ENCODE data around the gene PPP1R2B.

PPP1R2B gene

DNA sequence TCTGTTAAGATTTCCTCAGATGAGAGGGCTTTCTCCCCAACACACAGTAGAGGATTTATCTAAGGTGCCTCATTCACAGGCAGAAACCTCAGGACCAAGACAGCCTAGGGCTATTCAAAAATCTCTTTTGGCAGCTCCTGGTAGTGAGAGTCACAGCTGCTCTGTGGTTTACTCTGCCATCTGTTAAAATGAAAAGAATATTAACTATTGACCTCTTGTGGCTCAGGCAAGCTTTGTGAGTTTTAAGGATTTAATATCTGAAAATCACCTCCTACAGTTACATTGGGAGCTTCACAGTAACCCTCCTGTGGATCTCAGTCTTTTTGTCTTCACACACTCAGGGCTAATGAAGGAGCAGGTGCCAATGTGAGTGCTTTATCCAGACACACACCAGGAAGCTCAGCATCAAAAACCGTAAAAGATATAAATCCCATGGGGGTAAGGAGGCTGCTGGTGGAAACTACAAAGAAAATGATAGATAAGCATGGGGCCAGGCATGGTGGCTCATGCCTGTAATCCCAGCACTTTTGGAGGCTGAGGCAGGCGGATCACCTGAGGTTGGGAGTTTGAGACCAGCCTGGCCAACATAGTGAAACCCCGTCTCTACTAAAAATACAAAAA lies 29.7 kb downstream of the PPP1R2B start:
- DNase-seq = peak; percentile 64

DNA sequence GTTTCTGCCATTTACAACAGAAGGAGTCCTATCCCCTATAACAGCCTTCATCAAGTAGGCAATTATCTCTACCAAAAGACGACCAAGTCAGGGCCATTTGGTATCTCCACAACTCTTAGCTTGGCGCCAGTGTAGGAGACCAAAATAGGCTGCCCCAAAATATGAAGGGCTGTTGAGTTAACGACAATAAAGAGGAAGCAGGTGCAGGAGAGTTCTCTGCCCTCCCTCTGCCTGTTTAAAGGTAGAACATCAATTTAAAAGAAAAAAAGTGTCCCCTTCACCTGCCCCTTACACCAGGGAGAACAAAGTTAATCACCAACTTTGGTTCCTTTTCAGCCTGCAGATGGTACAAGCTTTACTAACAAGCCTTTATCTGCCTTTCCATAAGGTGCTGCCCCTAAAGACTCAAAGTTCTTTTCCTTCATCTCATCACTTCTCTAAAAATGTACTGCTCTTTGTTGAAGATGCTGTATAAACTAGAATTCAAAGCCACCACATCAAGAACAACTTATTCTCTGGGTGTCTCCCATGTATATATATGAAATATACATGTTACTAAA lies 33.3 kb downstream of the PPP1R2B start:
- no peak for DNase-seq

DNA sequence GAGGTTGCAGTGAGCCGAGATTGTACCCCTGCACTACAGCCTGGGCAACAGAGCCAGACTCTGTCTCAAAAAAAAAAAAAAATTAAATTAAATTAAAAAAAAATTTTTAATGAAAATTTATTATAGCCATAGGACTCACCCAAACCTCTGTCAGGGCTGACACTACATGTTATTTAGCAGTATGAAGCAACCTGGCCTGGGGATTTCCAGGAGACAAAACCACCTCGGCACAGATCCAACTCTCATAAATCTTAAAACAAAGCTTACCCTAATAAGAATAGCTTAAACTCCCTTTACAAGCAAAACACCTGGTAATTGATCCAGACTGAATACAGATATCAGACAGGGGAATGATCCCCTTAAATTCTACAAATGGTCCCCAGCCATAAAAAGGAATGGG lies 38.4 kb downstream of the PPP1R2B start:
- DNase-seq = no peak

DNA sequence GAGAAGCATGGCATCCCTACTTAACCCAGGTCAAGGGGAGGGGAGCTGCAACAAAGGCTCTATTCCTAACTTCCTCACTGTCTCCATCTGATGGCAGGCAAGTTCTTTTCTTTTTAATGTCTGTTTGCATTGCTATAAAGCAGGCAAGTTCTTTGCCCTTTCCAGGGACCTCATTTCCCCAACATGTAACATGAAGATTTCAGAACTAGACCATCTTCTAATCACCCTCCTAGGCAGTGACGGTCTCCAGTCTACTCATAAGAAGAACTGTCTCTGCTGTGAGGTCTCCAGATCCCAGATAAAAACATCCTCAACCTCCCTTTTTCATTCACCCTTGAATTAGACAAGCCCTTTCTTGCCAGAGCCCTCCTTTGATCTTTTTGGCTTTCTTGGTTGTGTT lies 42.1 kb downstream of the PPP1R2B start:
- DNase-seq = no peak

DNA sequence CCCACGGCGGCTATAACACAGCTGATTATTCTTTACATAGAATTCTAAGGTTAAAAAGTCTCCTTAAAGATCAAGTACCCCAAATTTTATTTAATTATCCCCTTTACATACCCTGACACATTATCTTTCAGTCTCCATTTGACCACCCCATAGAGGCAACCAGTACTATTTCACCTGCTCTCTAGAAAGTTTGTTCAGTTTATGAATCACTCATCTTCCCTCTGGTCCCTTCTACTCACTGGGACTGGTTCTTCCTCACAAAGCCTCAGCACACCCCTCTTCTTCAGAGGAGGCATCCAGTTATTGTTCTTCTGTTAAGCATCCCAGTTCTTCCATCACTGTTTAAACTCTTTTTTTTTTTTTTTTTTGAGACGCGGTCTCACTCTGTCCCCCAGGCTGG lies 42.8 kb downstream of the PPP1R2B start:
- no peak for DNase-seq

DNA sequence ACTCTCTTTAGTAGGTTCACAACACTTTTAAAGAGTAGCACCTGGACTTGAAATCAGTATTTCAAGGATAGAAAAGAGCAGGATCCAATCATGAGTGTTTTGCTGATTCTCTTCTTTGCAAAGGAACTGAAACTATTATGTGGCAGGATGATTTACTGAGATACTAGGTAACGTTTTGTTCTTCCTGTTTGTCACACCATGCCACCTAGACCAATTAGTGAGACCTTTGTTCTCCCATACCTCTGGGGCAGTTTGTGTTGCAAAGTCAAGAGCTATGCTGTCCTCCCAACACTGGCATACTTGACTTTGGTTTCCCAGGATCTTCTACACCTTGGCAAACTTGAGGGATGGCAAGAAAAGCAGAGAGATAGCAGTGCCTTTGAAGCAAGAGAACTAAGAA lies 43.4 kb downstream of the PPP1R2B start:
- DNase-seq = no peak

- no peak for DNase-seq
Measured at GRCh38 chr5:156896546-156896945, 46.5 kb downstream of the PPP1R2B start.
